GM21447 (cell line): ENCODE data around the gene ADCY7.

Experiments
- ATAC-seq: cut with Tn5 transposase; IDR thresholded peaks from one replicate; pipeline ENCODE4 v1.9.1; 2021; ENCODE audit not compliant: unreplicated experiment

The ADCY7 gene

DNA sequence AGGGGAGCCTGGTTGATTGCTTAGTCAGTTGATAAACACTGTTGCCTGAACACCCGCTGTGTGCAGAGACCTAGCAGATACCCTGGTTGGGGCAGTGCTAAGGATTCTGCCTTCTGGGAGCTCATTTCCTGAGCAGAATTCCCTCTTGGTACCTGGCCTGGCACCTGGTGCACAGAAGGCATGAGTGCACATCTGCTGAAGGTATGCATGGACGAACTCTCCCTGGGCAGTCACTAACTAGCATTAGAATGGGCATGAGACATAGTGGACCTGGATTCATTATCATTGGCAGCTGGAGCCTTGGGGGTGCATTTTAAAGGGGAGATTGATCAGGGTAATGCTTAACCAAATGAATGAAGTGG lies 13.1 kb downstream of the ADCY7 start:
- no peak for ATAC-seq

DNA sequence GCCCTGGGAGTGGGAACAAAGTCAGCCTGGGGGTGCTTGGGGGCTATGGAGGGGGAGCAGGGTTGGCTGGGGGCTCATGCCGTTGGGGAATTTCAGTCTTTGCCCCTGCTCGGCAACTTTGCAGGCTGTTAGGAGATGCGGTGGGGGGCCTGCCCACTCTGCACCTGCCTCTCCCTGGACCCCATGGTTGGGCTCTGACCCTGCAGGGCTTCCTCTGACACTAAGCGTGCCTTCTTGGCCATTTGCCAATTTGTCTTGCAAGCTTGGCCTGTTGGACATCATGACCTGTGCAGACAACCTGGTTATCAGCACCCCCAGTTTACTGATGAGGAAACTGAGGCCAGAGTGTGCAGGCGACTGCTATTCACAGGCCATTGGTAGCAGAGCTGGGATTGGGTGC lies 14.6 kb downstream of the ADCY7 start:
- no peak for ATAC-seq

DNA sequence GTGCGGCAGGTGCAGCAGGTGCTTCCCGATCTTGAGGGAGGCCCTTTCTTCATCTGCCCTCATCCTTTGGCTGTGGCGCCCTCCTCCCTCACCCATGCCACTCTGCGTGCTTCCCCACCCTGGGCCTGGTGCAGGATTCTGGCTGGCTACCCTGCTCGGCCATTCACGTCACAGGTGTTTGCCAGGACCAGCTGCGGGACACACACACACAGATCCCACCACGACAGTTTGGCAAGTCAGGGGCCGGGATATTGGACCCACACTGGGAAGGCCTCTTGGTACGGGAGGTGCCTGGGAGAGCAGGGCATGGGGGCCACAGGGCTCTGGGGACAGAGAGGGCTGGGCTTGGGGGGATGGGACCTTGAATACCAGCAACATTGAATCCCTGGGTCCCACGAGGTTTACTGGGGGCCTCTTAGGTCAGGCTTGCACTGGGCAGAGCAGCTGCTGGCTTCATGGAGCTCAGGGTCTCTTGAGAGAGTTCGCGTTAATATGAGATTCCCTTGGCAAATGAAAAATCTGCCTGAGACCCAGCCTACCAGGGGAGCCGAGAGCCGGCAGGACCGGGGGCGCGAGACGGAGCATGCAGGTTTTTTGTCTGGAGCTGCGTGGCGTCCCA lies 15.1 kb downstream of the ADCY7 start:
- peak; percentile 1 for ATAC-seq

DNA sequence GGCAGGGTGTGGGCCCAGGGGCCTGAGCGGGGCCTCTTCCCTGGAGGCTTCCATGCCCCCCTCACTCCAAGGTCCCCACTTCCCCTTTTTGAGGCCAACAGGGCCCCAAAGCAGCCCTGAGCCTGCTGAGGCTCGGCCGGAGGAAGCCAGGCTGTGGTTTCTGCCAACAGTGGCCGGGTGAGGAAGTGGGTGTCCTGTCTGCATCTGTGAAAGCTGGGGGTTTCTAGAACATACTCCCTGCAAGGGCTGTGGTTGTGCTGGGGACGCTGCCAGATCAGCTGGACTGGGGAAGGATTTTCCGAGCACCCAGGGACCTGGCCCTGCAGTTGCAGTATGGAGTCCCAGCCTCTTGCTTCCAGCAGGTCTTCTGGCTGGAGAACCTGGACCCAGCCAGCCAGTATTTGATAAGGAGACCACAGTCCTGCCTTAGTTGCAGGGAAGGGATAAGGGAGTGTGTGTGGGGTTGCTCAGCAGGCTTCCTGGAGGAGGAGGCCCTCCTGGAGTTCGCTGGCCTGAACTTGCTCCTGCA lies 15.7 kb downstream of the ADCY7 start:
- ATAC-seq, result peak; percentile 93

DNA sequence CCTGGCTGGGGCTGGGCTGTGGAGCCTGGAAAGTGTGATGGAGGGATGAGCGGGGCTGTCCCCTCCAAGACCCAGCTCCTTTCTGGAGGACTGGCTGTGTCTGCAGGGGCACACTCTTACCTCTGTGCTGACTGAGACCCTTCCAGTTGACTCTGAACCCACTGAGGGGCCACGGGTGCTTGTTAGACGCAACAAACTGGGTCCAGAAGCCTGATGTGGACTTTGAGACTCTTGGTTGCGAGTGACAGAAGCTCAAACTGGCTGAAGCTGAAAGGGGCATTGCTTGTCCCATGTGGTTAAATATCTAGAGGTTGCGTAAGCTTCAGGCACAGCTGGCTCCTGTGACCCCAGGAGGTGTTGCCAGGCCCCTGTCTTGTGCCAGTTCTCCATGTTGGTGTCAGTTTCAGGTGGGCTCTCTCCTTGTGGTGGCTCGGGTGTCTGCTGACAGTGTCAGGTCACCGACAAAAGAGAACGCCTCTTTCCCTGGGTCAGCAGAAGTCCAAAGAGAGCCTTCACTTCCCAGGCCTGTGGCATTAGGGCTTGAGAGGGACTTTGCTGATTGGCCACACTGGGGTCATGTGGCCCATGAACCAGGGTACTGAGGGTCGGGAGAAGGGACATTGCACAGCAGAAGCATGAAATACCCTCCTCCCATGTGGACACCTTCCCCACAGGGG lies 16.7 kb downstream of the ADCY7 start:
- no peak for ATAC-seq

DNA sequence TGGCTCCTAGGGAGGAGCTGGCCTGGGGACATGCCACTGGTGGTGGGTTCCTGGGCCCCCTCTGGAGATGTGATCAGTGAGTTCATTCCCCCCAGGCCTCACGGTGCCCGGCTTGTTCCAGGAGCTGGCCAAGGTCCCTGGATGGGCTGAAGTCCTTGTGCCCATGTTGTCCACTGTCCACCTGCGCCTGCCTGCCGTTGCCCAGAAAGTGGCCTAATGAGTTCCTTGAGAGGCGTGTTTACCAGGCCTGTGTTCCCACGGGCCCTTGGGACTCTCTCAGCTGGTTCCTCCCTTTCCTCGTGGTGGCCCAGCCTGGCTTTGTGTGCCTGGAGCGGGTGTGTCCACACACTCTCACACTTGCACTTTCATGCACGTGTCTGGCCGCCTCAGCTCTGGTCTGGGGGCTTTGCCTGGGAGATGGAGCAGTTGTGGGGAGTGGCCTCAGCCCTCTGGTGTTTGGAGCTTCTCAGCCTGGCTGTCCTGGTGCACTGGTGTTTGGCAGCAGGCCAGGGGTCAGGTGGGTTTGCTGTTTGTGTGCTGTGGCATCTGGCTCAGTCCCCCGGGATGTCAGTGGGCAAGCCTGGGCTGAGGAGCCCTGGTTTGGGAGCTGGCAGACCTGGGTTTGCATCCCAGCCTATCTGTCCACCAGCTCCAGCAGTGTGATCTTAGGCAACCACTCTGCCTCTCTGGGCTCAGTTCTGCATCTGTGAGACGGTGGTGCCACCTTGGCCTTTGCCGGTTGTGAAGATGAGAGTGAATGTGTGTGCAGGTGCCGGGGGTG lies 18.0 kb downstream of the ADCY7 start:
- no peak for ATAC-seq

DNA sequence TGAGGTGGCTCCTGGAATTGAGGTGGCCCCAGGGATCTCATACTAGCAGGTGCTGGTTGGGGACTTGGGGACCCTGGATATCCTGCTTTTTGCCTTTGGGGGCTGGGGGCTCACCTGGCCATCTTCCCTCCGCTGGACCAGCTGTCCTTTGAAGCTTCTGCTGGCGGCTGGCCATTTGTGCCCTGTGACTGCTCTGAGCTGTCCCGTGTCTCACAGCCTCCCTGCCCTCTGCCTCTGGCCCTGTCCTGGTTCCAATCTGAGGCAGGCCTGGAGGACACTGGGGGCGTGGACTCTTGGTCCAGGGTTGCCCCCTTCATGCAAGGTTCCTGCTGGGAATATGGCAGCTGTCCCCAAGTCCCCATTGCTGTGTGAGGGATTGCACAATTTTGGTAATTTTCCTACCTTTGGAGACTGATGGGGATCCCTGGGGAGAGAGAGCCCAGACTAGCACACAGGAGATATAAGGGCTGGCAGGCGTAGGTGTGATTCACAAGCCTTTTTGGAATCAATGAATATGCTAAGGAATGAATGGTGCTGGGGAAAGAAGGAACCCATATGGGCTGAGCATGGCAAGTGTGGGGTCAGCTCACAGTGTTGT lies 19.2 kb downstream of the ADCY7 start:
- no peak for ATAC-seq

DNA sequence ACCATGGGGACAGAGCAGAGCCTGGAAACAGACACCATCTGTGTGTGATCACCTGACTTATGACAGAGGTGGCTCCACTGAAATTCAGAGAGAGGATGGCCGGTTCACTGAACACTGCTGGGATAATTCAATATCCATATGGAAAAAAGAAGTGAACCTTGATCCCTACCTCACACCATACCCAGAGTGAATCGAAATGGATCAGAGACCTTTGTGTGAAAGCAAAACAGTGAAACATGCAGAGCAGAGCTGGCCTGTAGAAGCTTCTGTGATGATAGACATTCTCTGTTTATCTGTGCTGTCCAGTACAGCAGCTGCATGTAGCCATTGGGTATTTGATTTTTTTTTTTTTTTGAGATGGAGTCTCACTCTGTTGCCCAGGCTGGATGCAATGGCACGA lies 20.3 kb downstream of the ADCY7 start:
- no peak for ATAC-seq

DNA sequence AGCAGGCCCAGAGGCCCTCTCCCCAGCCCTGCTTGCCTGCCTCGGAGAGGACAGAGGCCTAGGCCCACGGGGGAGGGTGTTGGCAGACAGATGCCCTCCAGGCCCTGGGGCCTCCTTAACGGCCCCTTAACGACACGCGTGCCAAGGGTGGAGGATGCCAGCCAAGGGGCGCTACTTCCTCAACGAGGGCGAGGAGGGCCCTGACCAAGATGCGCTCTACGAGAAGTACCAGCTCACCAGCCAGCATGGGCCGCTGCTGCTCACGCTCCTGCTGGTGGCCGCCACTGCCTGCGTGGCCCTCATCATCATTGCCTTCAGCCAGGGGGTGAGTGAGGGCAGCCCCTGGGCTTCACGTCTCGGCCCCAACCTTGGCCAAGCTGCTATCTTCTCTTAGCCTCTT lies 21.7 kb downstream of the ADCY7 start:
- no peak for ATAC-seq

DNA sequence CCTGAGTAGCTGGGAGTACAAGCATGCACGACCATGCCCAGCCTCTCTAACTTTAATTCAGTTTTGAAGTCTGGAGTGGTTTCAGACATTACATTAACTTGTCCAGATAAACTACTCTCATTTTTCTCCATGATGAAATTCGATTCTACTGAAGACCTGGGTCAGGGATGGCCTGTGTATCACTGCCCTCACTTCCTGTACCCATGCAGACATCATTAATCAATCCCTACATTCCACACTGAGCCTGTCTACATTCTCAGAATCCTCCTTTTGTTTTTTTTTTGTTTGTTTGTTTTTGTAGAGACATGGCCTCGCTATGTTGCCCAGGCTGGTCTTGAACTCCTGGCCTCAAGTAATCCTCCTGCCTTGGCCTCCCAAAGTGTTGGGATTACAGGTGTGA lies 22.6 kb downstream of the ADCY7 start:
- no peak for ATAC-seq

DNA sequence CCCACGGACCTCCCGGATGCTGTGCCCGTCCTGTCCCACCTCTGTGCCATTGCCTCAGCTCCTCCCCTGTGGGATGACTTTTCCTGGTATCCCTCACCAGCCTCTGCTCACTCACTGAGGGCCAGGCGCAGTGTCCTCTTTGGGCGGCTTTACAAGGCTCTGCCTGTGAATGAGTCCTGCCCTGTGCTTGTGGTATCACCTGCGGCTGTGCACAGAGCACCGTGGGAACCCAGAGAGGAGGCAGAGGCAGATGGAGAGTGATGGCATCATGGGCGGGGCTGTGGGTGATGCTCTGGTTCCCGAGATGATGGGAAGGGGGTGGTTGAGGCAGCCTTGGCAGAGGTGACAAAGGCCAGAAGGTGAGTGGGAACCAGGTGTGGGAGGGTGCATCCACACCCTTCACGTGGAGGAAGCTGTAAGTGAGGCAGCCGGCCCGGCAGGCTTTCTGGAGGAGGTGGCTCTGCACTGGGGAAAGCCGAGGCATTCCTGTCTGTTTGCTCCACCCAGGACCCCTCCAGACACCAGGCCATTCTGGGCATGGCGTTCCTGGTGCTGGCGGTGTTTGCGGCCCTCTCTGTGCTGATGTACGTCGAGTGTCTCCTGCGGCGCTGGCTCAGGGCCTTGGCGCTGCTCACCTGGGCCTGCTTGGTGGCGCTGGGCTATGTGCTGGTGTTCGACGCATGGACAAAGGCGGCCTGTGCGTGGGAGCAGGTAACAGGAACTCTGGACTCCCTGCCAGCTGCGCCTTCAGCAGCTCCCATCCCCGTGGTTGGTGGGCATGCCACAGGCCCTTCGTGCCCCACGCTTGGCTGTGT lies 23.8 kb downstream of the ADCY7 start:
- ATAC-seq, result no peak

DNA sequence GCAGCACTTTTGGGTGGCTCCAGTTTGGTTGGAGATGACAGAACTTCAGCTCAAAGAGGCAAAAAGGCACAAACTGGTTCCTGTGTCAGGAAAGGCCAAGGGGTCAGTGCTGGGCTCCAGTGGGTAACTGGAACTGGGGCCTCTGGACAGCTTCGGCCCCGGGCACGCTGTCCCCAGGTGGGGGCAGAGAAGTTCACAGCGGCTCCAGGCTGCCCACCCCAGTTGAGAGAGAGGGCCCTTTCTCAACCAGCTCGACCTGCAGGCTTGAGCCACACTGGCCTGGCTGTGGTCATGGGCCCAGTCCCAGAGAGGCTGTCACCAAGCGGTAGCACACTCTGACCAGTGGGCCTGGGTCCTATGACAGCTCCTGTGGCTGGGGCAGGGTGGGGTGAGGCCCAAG lies 24.5 kb downstream of the ADCY7 start:
- no peak for ATAC-seq

DNA sequence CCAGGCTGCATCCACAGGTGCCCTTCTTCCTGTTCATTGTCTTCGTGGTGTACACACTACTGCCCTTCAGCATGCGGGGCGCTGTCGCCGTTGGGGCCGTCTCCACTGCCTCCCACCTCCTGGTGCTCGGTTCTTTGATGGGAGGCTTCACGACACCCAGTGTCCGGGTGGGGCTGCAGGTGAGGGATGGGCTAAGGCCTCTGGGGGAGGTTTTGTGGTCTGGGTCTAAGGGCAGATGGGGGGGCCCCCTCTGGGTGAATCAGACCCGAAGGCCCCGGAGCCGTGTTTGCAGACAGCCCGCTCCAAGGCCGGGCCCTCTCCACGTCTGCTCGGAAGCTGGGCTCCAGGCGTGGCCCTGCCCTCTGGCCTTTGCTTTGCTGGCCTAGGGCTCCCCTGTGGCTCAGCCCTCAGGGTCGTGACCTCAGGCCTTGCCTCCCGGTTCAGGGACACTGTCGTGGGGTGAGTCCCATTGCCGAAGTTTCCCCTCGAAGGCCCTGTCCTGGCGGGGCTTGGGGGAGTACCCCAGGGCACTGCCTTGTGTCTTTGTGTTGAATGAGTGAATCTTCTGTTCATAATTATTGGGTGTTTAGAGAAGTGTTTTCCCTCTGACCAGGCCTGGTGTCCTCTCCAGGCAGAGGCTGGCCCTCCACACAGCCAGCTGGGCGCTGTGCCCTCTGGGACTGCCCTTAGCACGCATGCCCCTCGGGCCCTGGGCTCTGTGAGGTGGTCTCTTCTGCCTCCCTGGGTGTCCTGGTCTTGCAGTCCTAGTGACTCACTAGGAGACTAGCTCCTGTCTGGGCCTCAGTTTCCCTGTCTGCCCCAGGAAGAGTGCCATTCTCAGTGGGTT lies 25.6 kb downstream of the ADCY7 start:
- ATAC-seq, result no peak

DNA sequence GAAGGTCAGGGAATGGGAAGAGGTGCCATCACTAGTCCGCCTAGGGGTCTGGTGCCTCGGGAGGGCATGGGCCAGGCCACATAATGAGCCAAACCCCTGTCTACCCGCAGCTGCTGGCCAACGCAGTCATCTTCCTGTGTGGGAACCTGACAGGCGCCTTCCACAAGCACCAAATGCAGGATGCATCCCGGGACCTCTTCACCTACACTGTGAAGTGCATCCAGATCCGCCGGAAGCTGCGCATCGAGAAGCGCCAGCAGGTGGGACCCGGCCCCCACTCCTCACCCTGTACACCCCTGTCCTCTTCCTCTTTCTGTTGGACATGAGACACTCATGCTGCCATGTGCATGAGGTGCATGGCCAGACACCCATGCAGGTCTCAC lies 26.2 kb downstream of the ADCY7 start:
- no peak for ATAC-seq

DNA sequence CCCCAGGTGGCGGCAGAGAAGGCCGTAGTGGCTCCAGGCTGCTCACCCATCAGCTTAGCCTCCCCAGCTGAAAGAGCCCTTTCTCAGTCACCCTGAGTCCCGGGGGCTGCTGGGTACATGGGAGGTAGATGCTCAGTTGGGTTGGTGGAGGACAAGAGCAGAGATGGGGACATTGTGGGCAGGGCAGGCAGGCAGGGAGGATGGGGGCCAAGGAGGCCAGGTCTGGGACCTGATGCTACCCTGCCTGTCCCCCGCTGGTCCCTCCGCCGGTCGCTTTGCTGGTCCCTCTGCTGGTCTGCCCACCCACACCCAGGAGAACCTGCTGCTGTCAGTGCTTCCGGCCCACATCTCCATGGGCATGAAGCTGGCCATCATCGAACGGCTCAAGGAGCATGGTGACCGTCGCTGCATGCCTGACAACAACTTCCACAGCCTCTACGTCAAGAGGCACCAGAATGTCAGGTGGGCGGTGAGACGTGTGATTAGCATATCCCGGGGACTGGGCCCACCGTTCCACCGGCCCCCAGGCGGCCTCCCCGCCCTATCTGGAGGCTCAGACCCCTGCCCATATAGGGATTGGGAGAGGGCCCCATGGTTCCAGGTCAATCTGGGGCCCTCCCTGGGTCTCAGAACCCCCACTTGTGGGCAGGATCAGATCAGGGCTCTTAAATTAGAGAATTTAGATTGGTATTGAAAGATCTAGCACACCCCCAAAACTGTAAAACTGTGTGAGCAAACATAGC lies 26.9 kb downstream of the ADCY7 start:
- no peak for ATAC-seq

DNA sequence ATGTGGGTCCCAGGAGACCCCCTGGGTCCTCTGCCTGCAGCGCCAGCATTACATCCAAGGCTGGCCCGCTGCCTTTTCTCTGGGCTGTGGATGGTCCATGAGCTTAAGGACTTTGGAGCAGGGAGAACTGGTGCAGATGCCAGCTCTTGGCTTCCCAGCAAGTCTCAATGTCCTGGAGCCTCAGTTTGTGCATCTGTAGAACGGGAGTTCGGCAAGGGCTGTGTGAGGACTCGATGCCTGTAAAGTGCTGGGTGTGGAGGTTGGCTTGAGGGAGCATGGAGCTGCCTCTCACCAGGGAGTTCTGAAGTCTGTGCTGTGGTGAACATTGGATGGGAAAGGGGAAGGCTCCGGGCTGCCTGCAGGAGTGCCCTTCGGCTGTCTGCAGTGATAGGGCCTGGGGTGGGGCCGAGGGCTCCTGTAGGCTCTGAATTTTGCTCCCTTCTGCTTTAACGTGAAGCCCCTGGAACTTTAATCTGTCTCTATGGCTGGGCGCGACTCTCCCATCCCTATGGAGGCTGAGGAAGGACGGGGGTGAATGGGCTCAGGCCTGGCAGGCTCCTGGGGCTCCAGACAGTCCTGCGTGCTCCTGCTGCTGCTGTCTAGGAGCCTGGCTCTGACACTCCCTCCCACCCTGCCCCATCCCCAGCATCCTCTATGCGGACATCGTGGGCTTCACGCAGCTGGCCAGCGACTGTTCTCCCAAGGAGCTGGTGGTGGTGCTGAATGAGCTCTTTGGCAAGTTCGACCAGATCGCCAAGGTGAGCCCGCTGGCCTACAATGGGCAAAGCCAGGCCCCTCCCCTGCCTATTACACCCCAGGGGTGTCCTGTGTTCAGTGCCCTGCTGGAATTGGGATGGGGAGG lies 27.9 kb downstream of the ADCY7 start:
- no peak for ATAC-seq

DNA sequence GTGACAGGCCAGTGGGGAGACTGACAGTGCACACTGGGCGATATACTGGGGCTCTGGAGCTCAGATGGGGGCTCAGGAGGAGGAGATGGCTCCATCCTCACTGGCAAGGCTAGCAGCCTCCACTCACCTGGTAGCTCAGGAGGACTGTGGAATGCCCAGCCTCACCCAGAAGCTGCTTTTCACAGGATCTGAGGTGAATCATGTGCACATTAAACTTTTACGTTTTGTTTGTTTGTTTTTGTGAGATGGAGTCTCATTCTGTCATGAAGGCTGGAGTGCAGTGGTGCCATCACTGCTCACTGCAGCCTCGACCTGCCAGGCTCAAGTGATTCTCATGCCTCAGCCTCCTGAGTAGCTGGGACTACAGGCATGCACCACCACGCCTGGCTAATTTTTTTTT lies 28.6 kb downstream of the ADCY7 start:
- ATAC-seq, result no peak

DNA sequence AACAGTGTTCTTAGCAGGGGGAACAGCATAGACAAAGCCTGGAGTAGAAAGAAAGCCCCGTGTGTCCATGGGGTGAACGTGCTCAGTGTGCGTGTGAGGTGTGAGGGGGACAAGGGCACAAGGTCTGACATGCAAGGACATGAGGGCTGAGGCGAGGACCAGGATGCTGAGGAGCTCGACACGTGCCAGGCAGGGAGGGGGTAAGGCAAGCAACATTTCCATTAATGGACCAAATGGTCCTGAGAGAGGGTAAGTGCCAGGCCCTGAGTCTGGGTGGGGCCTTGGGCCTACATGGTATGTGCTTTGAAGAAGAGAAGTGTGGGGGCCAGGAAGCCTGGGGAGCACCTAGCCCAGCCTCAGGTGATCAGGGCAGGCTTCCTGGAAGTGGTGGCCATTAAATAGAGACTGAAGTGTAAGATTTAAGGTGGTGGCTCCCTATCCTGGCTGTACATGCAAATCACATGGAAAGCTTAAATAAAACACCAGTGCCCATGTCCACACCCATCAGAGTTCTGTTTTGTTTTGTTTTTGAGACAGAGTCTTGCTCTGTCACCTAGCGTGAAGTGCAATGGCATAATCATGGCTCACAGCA lies 29.3 kb downstream of the ADCY7 start:
- ATAC-seq, result no peak
